ENCODE measurements around the gene CSTF1.

GRCh38 chr20:56431471-56431870 is 39.0 kb downstream of the CSTF1 start:
- TF ChIP-seq CTCF (conservative IDR thresholded peaks at IDR 0.05; ENCODE audit: low read depth, low read length) (no peak), EZH2phosphoT487 (IDR thresholded peaks at IDR 0.05; ENCODE audit: borderline replicate concordance, low read length) (no peak)

Measured in PC-3 (cell line).